Adrenal gland (tissue), 12 donors: Measurements from ENCODE around the gene TSPAN16. TPM values are rescaled to one million over a fixed set of nuclear protein-coding genes. Genes with fewer than 3 reads are reported as not detected.
A peak's percentile ranks its signal among the peaks of the same experiment; 100 is the strongest.
"Not testable (repeated sequence)": the region's sequence is repeated elsewhere in the genome, so short reads cannot be mapped to it uniquely, and the experiment has no call there.

Experiments
- DNase-seq, 7 donors: peaks; one replicate each; pipeline ENCODE4 v3.0.0-alpha.2; 2019 to 2020
- H3K27ac ChIP-seq, 5 donors: fragments of 200-600 bp; sonication (generic) in 4 of 5; 1 replicate in 3 of 5; 2 replicates in 2 of 5; pipeline versions ENCODE4 v1.5.1 to v1.8.0; 2016 to 2020; ENCODE audit warnings: mild to moderate bottlenecking in 1 of 5
- H3K27me3 ChIP-seq: fragments of 200-600 bp; 2 replicates; pipeline ENCODE4 v1.8.0; 2021
- H3K36me3 ChIP-seq, 2 donors: fragments of 200-600 bp; replicated peaks in 1 of 2; 1 replicate in 1 of 2; 2 replicates in 1 of 2; pipeline versions ENCODE4 v1.5.1 to v1.8.0; 2018 to 2022
- H3K4me1 ChIP-seq, 2 donors: fragments of 200-600 bp; replicated peaks in 1 of 2; 1 replicate in 1 of 2; 2 replicates in 1 of 2; pipeline versions ENCODE4 v1.5.1 to v1.8.0; 2018 to 2021
- H3K4me3 ChIP-seq, 4 donors: fragments of 200-600 bp; sonication (generic) in 3 of 4; one replicate each; pipeline ENCODE4 v1.5.1; 2016 to 2018
- H3K9me3 ChIP-seq, 3 donors: fragments of 200-600 bp; sonication (generic) in 1 of 3; replicated peaks in 1 of 3; 1 replicate in 2 of 3; 2 replicates in 1 of 3; pipeline versions ENCODE4 v1.5.1 to v1.8.0; 2016 to 2021
- POLR2A ChIP-seq, 2 donors: fragments of 450-650 bp; IDR thresholded peaks; one replicate each; pipeline ENCODE4 v1.6.1; 2017; ENCODE audit warnings: antibody characterized with exemption in 2 of 2, mild to moderate bottlenecking in 2 of 2, moderate library complexity in 1 of 2
- WGBS, 4 donors: extraction: QIAGEN DNeasy Blood & Tissue Kit in 2 of 4; methylation state at CpG; one replicate each; pipeline versions ENCODE4 v1.1.5 to v1.1.7; 2013 to 2017; 5-methylcytosine and 5-hydroxymethylcytosine counted together
- intact Hi-C, 2 donors: fragments of 100-400 bp; cut with DNase I; formaldehyde crosslinking; loops; one replicate each; pipeline versions ENCODE4 v1.14.1 to v1.15.0; 2022 to 2023
- polyA plus RNA-seq, 3 donors: library from polyadenylated mRNA; stranded (reverse); fragments of 200-250 nt in 2 of 3; fragments of 350-450 nt in 1 of 3; fragmentation: Illumina TruSeq in 1 of 3; extraction: RNeasy Lipid Tissue Mini Kit (QIAGEN cat#74804) in 1 of 3; gene quantifications; one replicate each; pipeline ENCODE4 v1.2.3, GENCODE V29; 2013 to 2014
- total RNA-seq, 9 donors: library from RNA; depleted of rRNA in 4 of 9; stranded (reverse); fragments of >200 nt in 4 of 9; fragments of 120-200 nt in 1 of 9; fragmentation: NEBNext Ultra II Directional in 1 of 9; extraction: Animal tissue kit (Norgen Biotek cat#: 25700) in 1 of 9; gene quantifications; one replicate each; pipeline versions ENCODE4 v1.1.0 to v1.2.4, GENCODE V29; 2013 to 2023
- TF ChIP-seq, protein P1 (sequence below), 6 experiments: fragments of 450-650 bp in 4 of 6; fragments of 200-600 bp in 2 of 6; sonication (generic) in 1 of 6; IDR thresholded peaks; 1 replicate in 5 of 6; 2 replicates in 1 of 6; pipeline versions ENCODE4 v1.5.1 to v1.8.0; 2016 to 2021; ENCODE audit warnings: antibody characterized with exemption in 6 of 6, mild to moderate bottlenecking in 2 of 6, moderate library complexity in 1 of 6
- donor health status: healthy with polysubstance abuse.
- donor health status: Bipolar disorder and iron deficiency.
- donor health status: DM: yes; HTN: yes; CAD: no.
- donor health status: DM: no; HTN: no; CAD: no.
- donor health status: DM: no; HTN: no; CAD: no.
- donor health status: DM: yes; HTN: yes; CAD: no.

Gene TSPAN16
- total and polyA plus RNA-seq, 12 donors: not detected

DNA sequence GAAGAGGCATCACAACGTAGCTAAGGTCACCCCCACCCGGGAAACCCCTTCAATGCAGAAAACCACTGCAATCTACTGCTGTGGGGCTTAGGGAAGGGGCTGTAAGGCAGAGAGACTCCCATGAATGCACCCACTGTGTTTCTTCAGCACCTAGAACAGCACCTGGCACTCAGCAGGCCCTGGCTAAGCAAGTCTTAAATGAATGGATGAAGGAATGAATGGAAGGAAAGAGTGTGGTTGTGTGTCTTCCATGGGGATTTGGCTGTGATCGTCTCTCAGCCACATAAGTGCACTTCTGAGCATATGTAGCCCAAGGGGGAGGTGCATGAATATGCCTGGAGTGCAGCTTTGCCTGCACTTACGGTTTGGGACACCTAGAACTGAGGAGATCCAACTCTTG is 53.2 kb downstream of the TSPAN16 start:
- H3K4me1 ChIP-seq: peaks cover 15 to 22% of the 10 kb centered on the region in 2 donors

DNA sequence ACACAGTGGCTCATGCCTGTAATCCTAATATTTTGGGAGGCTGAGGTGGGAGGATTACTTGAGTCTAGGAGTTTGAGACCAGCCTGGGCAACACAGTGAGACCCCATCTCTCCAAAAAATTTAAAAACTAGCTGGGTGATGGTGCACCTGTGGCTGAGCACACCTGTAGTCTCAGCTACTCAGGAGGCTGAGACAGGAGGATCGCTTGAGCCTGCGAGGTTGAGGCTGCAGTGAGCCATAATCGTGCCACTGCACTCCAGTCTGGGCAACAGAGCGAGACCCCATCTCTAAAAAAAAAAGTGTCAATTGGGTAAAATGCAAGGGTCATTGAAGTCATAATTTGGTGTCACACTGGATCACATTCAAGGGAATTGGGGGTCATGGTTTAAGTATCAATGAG is 58.1 kb downstream of the TSPAN16 start:
- H3K4me1 ChIP-seq, DNase-seq, H3K4me3 ChIP-seq, H3K36me3 ChIP-seq, H3K9me3 ChIP-seq, intact Hi-C loops, H3K27ac ChIP-seq, H3K27me3 ChIP-seq: not testable (repeated sequence)
- 94 to 96% (median 96%) methylated on average over 4 of the region's 4 CpGs for WGBS, 4 donors

More for the DNA sequence above, 53.2 kb downstream of the TSPAN16 start:
- no peaks in the 10 kb centered on the region for H3K27me3 ChIP-seq
- no peak overlapping the region for H3K27ac ChIP-seq
- no peak for DNase-seq
- H3K4me3 ChIP-seq: no peak overlapping the region
- no peaks in the 10 kb centered on the region for H3K9me3 ChIP-seq
- WGBS, 4 donors: 95 to 96% (median 96%) methylated on average over 3 to 4 of the region's 4 CpGs
- H3K36me3 ChIP-seq: no peaks in the 10 kb centered on the region
- TF ChIP-seq, protein P1, sequence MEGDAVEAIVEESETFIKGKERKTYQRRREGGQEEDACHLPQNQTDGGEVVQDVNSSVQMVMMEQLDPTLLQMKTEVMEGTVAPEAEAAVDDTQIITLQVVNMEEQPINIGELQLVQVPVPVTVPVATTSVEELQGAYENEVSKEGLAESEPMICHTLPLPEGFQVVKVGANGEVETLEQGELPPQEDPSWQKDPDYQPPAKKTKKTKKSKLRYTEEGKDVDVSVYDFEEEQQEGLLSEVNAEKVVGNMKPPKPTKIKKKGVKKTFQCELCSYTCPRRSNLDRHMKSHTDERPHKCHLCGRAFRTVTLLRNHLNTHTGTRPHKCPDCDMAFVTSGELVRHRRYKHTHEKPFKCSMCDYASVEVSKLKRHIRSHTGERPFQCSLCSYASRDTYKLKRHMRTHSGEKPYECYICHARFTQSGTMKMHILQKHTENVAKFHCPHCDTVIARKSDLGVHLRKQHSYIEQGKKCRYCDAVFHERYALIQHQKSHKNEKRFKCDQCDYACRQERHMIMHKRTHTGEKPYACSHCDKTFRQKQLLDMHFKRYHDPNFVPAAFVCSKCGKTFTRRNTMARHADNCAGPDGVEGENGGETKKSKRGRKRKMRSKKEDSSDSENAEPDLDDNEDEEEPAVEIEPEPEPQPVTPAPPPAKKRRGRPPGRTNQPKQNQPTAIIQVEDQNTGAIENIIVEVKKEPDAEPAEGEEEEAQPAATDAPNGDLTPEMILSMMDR (IDR thresholded peaks at IDR 0.05): no peak
- TF ChIP-seq POLR2A (IDR thresholded peaks at IDR 0.05): no peak
- intact Hi-C loops: no loop called here

DNA sequence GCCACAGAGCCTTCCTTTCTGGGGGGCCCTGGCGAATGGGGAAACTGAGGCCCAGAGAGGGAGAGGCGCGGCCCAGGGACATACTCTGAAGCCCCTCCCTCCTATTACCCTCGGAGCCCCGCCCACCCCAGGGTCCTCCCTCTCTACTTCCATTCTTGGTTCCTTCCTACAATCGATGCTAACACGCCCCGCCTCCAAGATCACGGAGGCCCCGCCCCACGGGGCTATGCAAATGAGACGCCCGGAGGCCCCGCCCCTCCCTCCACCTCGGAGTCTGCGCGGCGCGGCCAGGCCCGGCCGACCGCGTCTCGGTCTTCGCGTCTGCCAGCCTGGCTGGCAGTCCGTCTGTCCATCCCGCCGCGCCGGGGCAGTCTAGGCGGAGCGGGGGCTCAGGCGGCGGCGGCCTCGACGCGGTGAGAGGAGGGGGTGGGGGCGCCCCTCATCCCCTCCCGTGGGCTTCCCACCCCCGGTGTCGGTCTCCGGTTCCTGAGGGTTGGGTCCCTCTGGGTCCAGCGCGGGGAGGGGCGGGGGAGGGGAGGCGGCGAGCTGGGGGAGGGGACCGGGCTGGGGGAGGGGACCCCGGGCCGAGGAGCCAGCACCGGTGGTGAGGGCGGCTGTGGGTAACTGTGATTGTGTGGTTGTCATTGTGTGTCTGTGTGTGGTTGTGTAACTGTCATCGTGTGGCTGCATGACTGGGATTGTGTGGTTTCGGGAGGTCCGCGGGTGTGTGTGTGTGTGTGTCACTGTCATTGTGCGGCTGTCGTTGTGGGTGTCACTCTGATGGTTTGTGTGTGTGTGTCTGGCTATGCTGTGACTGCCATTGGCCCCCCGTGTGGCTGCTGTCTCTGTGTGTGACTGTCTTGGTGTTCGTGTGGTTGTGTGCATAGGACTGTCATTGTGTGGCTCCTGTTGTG is 59.5 kb downstream of the TSPAN16 start, which contains the start of gene PLPPR2:
Gene PLPPR2 (plus strand): TSS at position 273 of the 914 bp plus-strand sequence. CDS start 2,242 bp downstream, outside the sequence.
- 2 to 21% (median 4%) methylated on average over 5 to 62 of the region's 62 CpGs for WGBS, 4 donors

DNA sequence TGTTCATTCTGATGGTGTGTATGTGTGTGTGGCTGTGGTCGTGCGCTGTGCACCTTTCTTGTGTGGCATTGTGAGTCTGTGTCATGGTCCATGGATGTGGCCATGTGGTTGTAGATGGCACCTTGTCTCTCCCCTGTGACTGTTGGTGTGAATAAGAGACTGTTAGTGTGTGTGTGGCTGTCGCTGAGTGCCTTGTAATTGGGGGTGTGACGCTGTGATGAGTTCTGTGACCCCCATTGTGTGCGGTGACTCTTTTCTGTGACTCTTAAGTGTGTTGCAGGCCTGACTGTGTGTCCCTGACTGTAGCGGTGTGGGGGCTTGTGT is 60.1 kb downstream of the TSPAN16 start:
- 71 to 83% (median 75%) methylated on average over 4 to 6 of the region's 6 CpGs for WGBS, 4 donors
- H3K36me3 ChIP-seq: peaks cover 0 to 13% of the 10 kb centered on the region in 2 donors
- TF ChIP-seq POLR2A (IDR thresholded peaks at IDR 0.05): peak in 1 of 2 donors; percentile 4
- TF ChIP-seq, protein P1 (IDR thresholded peaks at IDR 0.05): no peak
- intact Hi-C loops: no loop called here
- peaks cover 8 to 9% of the 10 kb centered on the region in 2 donors for H3K4me1 ChIP-seq
- no peaks in the 10 kb centered on the region for H3K9me3 ChIP-seq
- peak overlapping the region in 2 of 4 donors; percentile 83 to 88 for H3K4me3 ChIP-seq
- no peaks in the 10 kb centered on the region for H3K27me3 ChIP-seq
- DNase-seq: no peak
- H3K27ac ChIP-seq: peak overlapping the region in 1 of 5 donors; percentile 60

More for the DNA sequence above, 59.5 kb downstream of the TSPAN16 start, which contains the start of gene PLPPR2:
- Histone ChIP-seq H3K27me3 (no peaks in the 10 kb centered on the region), H3K27ac (peak within 1 kb of the TSS in 3 of 5 donors; percentile 34 to 60 (median 44)), H3K4me3 (peak within 1 kb of the TSS in 2 of 4 donors; percentile 83 to 88), H3K9me3 (no peaks in the 10 kb centered on the region), H3K36me3 (peaks cover 0 to 9% of the 10 kb centered on the region in 2 donors), H3K4me1 (peaks cover 8 to 9% of the 10 kb centered on the region in 2 donors)
- intact Hi-C loops: no loop called here
- DNase-seq: peak; percentile 93 to 98 (median 96)
- peak; percentile 65 to 71 for TF ChIP-seq POLR2A (IDR thresholded peaks at IDR 0.05)
- TF ChIP-seq, protein P1 (IDR thresholded peaks at IDR 0.05): no peak
